H1 (cell line): ENCODE data around the gene BTRC. TPM values are rescaled to one million over a fixed set of nuclear protein-coding genes. Genes with fewer than 3 reads are reported as not detected.

Experiments
- CTCF ChIA-PET: fragments of 300-600 bp; sonication (Branson Sonifier 250); formaldehyde crosslinking; loops from one replicate; lab custom pipeline; 2021; ENCODE audit not compliant: partially characterized antibody; lab: Charles Lee
- POLR2A ChIA-PET: fragments of 300-600 bp; sonication (Branson Sonifier 250); formaldehyde crosslinking; loops from one replicate; lab custom pipeline; 2021; ENCODE audit warnings: inconsistent platforms; ENCODE audit not compliant: partially characterized antibody; lab: Charles Lee
- DNase-seq, 2 experiments: peaks; one replicate each; pipeline versions ENCODE4 v3.0.0 to v3.0.0-alpha.2; 2010 to 2022; ENCODE audit warnings: low spot score in 2 of 2, low read depth in 1 of 2, mixed read lengths in 1 of 2
- FAIRE-seq: peaks from 2 replicates; lab custom pipeline; 2011; peaks lifted over from hg19 to GRCh38; lab: Jason Lieb, UNC
- H2AFZ ChIP-seq: 2 replicates; pipeline ENCODE4 v1.8.1; 2012; ENCODE audit warnings: low read length, inconsistent platforms
- H2AK5ac ChIP-seq: 2 replicates; pipeline ENCODE4 v1.6.1; 2013; ENCODE audit warnings: low read depth, low read length
- H2BK120ac ChIP-seq: replicated peaks from 2 replicates; pipeline ENCODE3; 2013; ENCODE audit warnings: low read depth, low read length, inconsistent platforms
- H2BK12ac ChIP-seq: 2 replicates; pipeline ENCODE4 v1.6.1; 2013; ENCODE audit warnings: low read depth, low read length
- H2BK15ac ChIP-seq: 2 replicates; pipeline ENCODE4 v1.6.1; 2013; ENCODE audit warnings: low read length
- H2BK20ac ChIP-seq: 2 replicates; pipeline ENCODE4 v1.6.1; 2013; ENCODE audit warnings: low read length
- H2BK5ac ChIP-seq: 2 replicates; pipeline ENCODE4 v1.6.1; 2013; ENCODE audit warnings: low read depth, low read length
- H3K14ac ChIP-seq: 2 replicates; pipeline ENCODE4 v1.6.1; 2013; ENCODE audit warnings: inconsistent platforms; ENCODE audit not compliant: insufficient read length
- H3K18ac ChIP-seq: 2 replicates; pipeline ENCODE4 v1.6.1; 2013; ENCODE audit warnings: low read length; ENCODE audit errors: extremely low read depth
- H3K23ac ChIP-seq: 2 replicates; pipeline ENCODE4 v1.6.1; 2013; ENCODE audit warnings: inconsistent platforms; ENCODE audit not compliant: insufficient read length
- H3K23me2 ChIP-seq: 2 replicates; pipeline ENCODE4 v1.6.1; 2013; ENCODE audit warnings: low read depth, low read length
- H3K27ac ChIP-seq: 2 replicates; pipeline ENCODE4 v1.6.1; 2011; ENCODE audit warnings: low read depth, low read length, inconsistent platforms
- H3K27me3 ChIP-seq, 4 experiments: replicated peaks in 1 of 4; 1 replicate in 1 of 4; 2 replicates in 3 of 4; pipeline versions ENCODE4 v1.6.1 to v1.8.1; 2011 to 2013; ENCODE audit warnings: low read length in 3 of 4, mild to moderate bottlenecking in 3 of 4, inconsistent platforms in 2 of 4, mixed read lengths in 2 of 4, moderate library complexity in 1 of 4; ENCODE audit not compliant: control insufficient read depth in 3 of 4, insufficient read depth in 3 of 4; ENCODE audit errors: extremely low read depth in 1 of 4
- H3K36me3 ChIP-seq, 4 experiments: 2 replicates each; pipeline versions ENCODE4 v1.6.1 to v1.8.1; 2011 to 2013; ENCODE audit warnings: mild to moderate bottlenecking in 4 of 4, low read length in 3 of 4, moderate library complexity in 2 of 4, control low read depth in 1 of 4, inconsistent platforms in 1 of 4; ENCODE audit not compliant: insufficient read depth in 4 of 4, control insufficient read depth in 2 of 4
- H3K4ac ChIP-seq: replicated peaks from 2 replicates; pipeline ENCODE3; 2013; ENCODE audit warnings: low read length, low read depth, mixed read lengths, inconsistent platforms; ENCODE audit not compliant: insufficient read length
- H3K4me1 ChIP-seq, 4 experiments: replicated peaks in 1 of 4; 1 replicate in 1 of 4; 2 replicates in 3 of 4; pipeline versions ENCODE4 v1.6.1 to v1.8.1; 2011 to 2013; ENCODE audit warnings: low read length in 3 of 4, inconsistent platforms in 2 of 4, mixed read lengths in 1 of 4; ENCODE audit not compliant: insufficient read depth in 4 of 4, control insufficient read depth in 3 of 4
- H3K4me2 ChIP-seq, 2 experiments: 2 replicates each; pipeline versions ENCODE4 v1.6.1 to v1.8.1; 2011 to 2013; ENCODE audit warnings: low read depth in 2 of 2, low read length in 2 of 2, control low read depth in 1 of 2, inconsistent platforms in 1 of 2, mild to moderate bottlenecking in 1 of 2; ENCODE audit not compliant: insufficient read depth in 1 of 2
- H3K4me3 ChIP-seq, 4 experiments: fragments of 200-600, 300-600 bp in 1 of 4; sonication (generic), shearing (Covaris generic), sonication (Bioruptor Twin) in 1 of 4; 2 replicates each; pipeline versions ENCODE4 v1.5.1 to v1.8.1; 2011 to 2016; ENCODE audit warnings: low read length in 4 of 4, low read depth in 3 of 4, control low read depth in 2 of 4, inconsistent platforms in 2 of 4, mild to moderate bottlenecking in 2 of 4, mixed read lengths in 1 of 4, moderate library complexity in 1 of 4; ENCODE audit not compliant: insufficient read depth in 2 of 4; ENCODE audit errors: extremely low read depth in 1 of 4
- H3K56ac ChIP-seq: replicated peaks from 2 replicates; pipeline ENCODE3; 2013; ENCODE audit warnings: low read depth, mild to moderate bottlenecking, mixed read lengths, low read length, inconsistent platforms; ENCODE audit not compliant: insufficient read length
- H3K79me1 ChIP-seq: 2 replicates; pipeline ENCODE4 v1.6.1; 2013; ENCODE audit warnings: low read depth, low read length, control low read depth
- H3K79me2 ChIP-seq, 2 experiments: 2 replicates each; pipeline versions ENCODE4 v1.6.1 to v1.8.1; 2012 to 2013; ENCODE audit warnings: low read length in 2 of 2, mild to moderate bottlenecking in 2 of 2, inconsistent platforms in 1 of 2; ENCODE audit not compliant: insufficient read depth in 2 of 2, control insufficient read depth in 1 of 2
- H3K9ac ChIP-seq, 4 experiments: replicated peaks in 1 of 4; 1 replicate in 1 of 4; 2 replicates in 3 of 4; pipeline versions ENCODE4 v1.6.1 to v1.8.1; 2011 to 2013; ENCODE audit warnings: low read depth in 3 of 4, low read length in 3 of 4, control low read depth in 2 of 4, mild to moderate bottlenecking in 2 of 4, moderate library complexity in 2 of 4, inconsistent platforms in 1 of 4; ENCODE audit errors: extremely low read depth in 1 of 4
- H3K9me3 ChIP-seq, 2 experiments: 2 replicates each; pipeline versions ENCODE4 v1.6.1 to v1.8.1; 2012 to 2013; ENCODE audit warnings: mild to moderate bottlenecking in 2 of 2, moderate library complexity in 2 of 2, control low read depth in 1 of 2, inconsistent platforms in 1 of 2, low read depth in 1 of 2, low read length in 1 of 2, mixed read lengths in 1 of 2; ENCODE audit not compliant: insufficient read depth in 2 of 2
- H4K20me1 ChIP-seq, 2 experiments: replicated peaks in 1 of 2; 2 replicates each; pipeline versions ENCODE3 to v1.8.1; 2011 to 2013; ENCODE audit warnings: inconsistent platforms in 2 of 2, low read length in 2 of 2, mild to moderate bottlenecking in 1 of 2; ENCODE audit not compliant: insufficient read depth in 2 of 2, control insufficient read depth in 1 of 2
- H4K5ac ChIP-seq: 2 replicates; pipeline ENCODE4 v1.6.1; 2013; ENCODE audit warnings: low read length, low read depth, mixed read lengths, inconsistent platforms; ENCODE audit not compliant: insufficient read length
- H4K8ac ChIP-seq: 2 replicates; pipeline ENCODE4 v1.8.0; 2013; ENCODE audit warnings: mild to moderate bottlenecking, moderate library complexity, low read length, inconsistent platforms; ENCODE audit not compliant: insufficient read depth; ENCODE audit errors: extremely low read depth
- H4K91ac ChIP-seq: replicated peaks from 2 replicates; pipeline ENCODE3; 2013; ENCODE audit warnings: low read length, mixed read lengths, inconsistent platforms; ENCODE audit not compliant: insufficient read length
- FOSL1 ChIP-seq: IDR thresholded peaks from 2 replicates; pipeline ENCODE4 v1.6.1; 2011; ENCODE audit warnings: mild to moderate bottlenecking, low read depth, low read length, moderate library complexity; ENCODE audit not compliant: insufficient read depth
- WGBS, 2 experiments: shearing (Covaris generic) in 1 of 2; methylation state at CpG; one replicate each; pipeline versions ENCODE4 v1.1.6 to v1.1.7; 2013 to 2015; ENCODE audit warnings: low lambda C conversion rate in 2 of 2, mixed read lengths in 2 of 2, inconsistent platforms in 1 of 2, low coverage in 1 of 2, missing lambda C conversion rate in 1 of 2; ENCODE audit not compliant: insufficient replicate concordance in 2 of 2, insufficient coverage in 1 of 2, insufficient read length in 1 of 2; ENCODE audit errors: extremely low coverage in 1 of 2, missing lambda C conversion rate in 1 of 2; 5-methylcytosine and 5-hydroxymethylcytosine counted together
- polyA plus RNA-seq, 7 experiments: library from polyadenylated mRNA; depleted of rRNA in 3 of 7; stranded (reverse) in 5 of 7; unstranded in 2 of 7; fragments of >200 nt in 5 of 7; fragments of 200-250 nt in 2 of 7; gene quantifications; 1 replicate in 5 of 7; 2 replicates in 1 of 7; 4 replicates in 1 of 7; pipeline versions ENCODE4 v1.2.1 to v1.2.3, GENCODE V29; 2011 to 2013; ENCODE audit warnings: missing spikeins in 2 of 7, mixed read lengths in 2 of 7
- total RNA-seq: library from RNA; stranded (reverse); fragmentation: NEBNext Ultra II Directional; extraction: Animal tissue kit (Norgen Biotek cat#: 25700); gene quantifications from 2 replicates; pipeline ENCODE4 v1.2.1, GENCODE V29; 2021

The BTRC gene
- total and polyA plus RNA-seq, 2 of the 8 experiments (the other 6 are each of a cell fraction or from before 2014, with no cell fraction given) = 9.9 to 24.7 TPM

DNA sequence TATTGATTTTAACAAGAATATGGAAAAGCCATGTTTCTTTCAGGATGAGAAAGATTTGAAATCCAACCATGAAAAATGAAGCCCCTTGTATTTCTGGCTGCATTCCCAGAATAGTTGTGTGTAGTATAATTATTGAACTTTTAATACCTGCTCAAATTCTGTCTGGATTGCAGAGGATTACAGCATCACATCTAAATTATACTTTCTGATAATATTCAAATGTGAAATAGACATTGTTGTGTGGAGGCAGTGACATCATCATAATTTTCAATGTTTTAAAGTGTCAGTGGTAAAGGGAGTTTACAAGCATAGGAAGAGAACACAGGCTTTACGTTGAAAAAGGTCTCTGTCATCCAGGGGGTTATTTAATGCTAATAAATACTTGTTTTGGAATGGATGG is 140.7 kb downstream of the BTRC start:
- Histone ChIP-seq H2AFZ (no peak overlapping the region), H2BK12ac (no peak overlapping the region), H3K79me1 (no peaks in the 10 kb centered on the region), H3K4me2 (no peak overlapping the region), H3K56ac (no peak overlapping the region), H4K5ac (no peak overlapping the region), H3K18ac (no peak overlapping the region), H3K14ac (no peak overlapping the region), H3K4me1 (peaks cover 0 to 4% (median 0%) of the 10 kb centered on the region in 4 experiments; a peak in 2 of 7 replicates), H2BK20ac (no peak overlapping the region), H4K20me1 (no peaks in the 10 kb centered on the region), H3K9me3 (no peaks in the 10 kb centered on the region), H3K27ac (no peak overlapping the region), H2BK5ac (no peak overlapping the region), H3K27me3 (no peaks in the 10 kb centered on the region), H3K4ac (no peak overlapping the region), H3K9ac (no peak overlapping the region), H3K79me2 (no peaks in the 10 kb centered on the region), H2BK120ac (no peak overlapping the region), H3K36me3 (no peaks in the 10 kb centered on the region), H2AK5ac (no peak overlapping the region), H3K4me3 (no peak overlapping the region), H3K23me2 (no peaks in the 10 kb centered on the region), H3K23ac (no peak overlapping the region), H4K8ac (no peak overlapping the region), H4K91ac (no peak overlapping the region), H2BK15ac (no peak overlapping the region)
- TF ChIP-seq FOSL1 = no peak
- ChIA-PET POLR2A (no interaction called here), CTCF (interaction anchor here (0.7 to 2.4 kb wide), 9 partner anchors 8 to 69 kb away, joined by 3 to 12 read pairs (median 3); no protein-coding TSS in a partner anchor)
- DNase-seq (no peak), FAIRE-seq (no peak)
- WGBS, 2 experiments = 81% methylated on average over 1 of the region's 1 CpG; no CpG with 5 or more reads in 1 of the 2 experiments
